ENCODE results near the gene C1QTNF5. TPM values are rescaled to one million over a fixed set of nuclear protein-coding genes. Genes with fewer than 3 reads are reported as not detected.

Gene C1QTNF5
- total RNA-seq, 4 donors from 2014 or later, result 4.0 to 16.0 (median 6.0) TPM

DNA sequence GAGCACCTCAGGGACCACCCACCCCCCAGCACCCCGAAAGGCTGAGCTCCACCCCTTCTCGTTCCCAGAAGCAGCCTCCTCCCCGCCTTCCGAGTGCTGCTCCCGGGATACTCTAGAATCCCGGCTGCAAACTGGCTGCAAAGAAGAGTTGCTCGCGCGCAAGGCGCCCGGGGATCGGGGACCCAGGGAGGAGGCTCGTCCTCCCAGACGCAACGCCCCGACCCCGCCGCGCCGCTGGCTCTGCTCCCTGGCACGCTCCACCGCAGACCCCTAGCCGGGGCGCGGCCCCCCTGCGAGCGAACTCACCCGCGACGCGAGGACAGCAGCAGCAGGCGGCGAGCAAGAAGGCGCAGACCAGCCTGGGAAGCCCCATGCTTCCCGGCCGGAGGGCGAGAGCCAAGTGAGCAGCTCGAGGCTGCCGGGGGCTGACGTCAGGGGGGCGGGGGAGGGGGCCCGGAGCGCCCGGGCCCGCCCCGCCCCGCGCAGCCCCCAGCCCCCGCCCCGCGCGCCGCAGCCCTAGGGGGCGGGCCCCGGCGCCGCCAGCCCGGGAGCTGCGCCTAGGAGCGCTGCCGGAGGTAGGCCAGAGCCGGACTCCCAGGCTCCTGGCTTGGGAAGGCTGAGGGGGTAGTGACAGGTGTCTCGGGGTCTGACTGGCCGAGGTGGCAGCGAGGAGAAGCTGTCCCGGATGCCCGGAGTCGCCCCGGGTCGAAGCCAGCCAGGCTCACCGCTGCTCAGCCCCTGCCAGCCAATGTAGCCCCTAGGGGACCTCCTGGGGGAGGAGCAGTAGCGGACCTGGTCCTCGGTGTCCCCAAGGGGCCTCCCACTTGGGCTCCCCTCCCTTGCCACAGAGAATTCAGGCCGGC lies 23.7 kb downstream of the C1QTNF5 start, which contains the start of gene MCAM:
Gene MCAM, minus strand, starts transcription at position 402 of the 863 bp plus-strand sequence. Its CDS starts 29 bp downstream, at position 373.
- Histone ChIP-seq H3K4me1 (peaks cover 38 to 40% of the 10 kb centered on the region in 2 donors), H3K36me3 (no peaks in the 10 kb centered on the region), H3K9me3 (no peaks in the 10 kb centered on the region), H3K27ac (peak within 1 kb of the TSS; percentile 81 to 85 (median 85)), H3K4me3 (peak within 1 kb of the TSS; percentile 60 to 79 (median 69)), H3K27me3 (peaks cover 0 to 10% (median 3%) of the 10 kb centered on the region in 3 donors)
- ATAC-seq (peak; percentile 4 to 11), DNase-seq (no peak)
- in situ Hi-C loops (cut with MboI; ENCODE audit: low sequenced_read_pairs in 4 of 4), result no loop called here
- intact Hi-C loops (cut with DNase I; ENCODE audit: low total_unique reads), result loop anchor here (5.0 kb wide), 1 partner anchor 170 kb away; the partner anchor contains the start of gene ABCG4
- peak in 1 of 2 donors; percentile 43 for TF ChIP-seq POLR2A (IDR thresholded peaks at IDR 0.05)
- TF ChIP-seq, protein P1, sequence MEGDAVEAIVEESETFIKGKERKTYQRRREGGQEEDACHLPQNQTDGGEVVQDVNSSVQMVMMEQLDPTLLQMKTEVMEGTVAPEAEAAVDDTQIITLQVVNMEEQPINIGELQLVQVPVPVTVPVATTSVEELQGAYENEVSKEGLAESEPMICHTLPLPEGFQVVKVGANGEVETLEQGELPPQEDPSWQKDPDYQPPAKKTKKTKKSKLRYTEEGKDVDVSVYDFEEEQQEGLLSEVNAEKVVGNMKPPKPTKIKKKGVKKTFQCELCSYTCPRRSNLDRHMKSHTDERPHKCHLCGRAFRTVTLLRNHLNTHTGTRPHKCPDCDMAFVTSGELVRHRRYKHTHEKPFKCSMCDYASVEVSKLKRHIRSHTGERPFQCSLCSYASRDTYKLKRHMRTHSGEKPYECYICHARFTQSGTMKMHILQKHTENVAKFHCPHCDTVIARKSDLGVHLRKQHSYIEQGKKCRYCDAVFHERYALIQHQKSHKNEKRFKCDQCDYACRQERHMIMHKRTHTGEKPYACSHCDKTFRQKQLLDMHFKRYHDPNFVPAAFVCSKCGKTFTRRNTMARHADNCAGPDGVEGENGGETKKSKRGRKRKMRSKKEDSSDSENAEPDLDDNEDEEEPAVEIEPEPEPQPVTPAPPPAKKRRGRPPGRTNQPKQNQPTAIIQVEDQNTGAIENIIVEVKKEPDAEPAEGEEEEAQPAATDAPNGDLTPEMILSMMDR (IDR thresholded peaks at IDR 0.05 in 4 of 5, conservative IDR thresholded peaks at IDR 0.05 in 1 of 5), result no peak

DNA sequence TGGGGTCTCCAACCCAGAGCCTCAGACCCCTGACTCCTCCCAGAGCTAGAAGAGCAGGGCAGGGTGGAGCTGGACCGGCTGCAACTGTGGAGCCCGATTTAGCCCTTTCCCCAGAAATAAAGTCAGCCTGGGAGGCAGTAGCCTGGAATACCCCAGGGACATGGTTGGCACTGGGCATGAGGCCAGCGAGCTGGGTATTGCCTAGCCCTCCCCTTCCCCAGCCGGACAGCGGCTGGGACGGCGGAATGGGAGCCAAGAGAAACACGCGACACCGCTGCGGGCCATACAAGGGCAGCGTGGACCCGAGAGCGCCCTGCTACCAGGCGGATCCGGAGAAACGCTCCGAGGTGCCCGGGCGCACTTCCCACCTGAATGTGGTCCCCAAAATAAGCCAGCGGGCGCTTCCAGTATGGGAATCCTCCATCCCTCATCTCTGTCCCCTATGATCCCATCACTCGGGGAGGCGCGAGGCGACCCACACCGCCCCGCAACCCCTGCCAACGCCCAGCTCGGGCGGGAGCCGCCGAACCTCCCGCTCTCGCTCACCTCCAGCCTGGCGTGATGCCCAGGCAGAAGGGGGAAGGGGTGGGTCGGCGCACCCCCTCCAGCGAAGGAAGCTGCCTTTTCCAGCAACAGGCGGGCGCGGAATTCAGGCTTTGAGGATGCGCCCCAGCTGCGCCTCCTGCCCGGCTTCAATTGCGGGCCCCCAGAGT lies 24.5 kb downstream of the C1QTNF5 start:
- TF ChIP-seq POLR2A (IDR thresholded peaks at IDR 0.05), result no peak
- TF ChIP-seq, protein P1 (IDR thresholded peaks at IDR 0.05 in 4 of 5, conservative IDR thresholded peaks at IDR 0.05 in 1 of 5), result no peak
- no peaks in the 10 kb centered on the region for H3K9me3 ChIP-seq
- peak overlapping the region; percentile 60 to 79 (median 69) for H3K4me3 ChIP-seq
- peak overlapping the region; percentile 80 to 85 (median 83) for H3K27ac ChIP-seq
- intact Hi-C loops (cut with DNase I; ENCODE audit: low total_unique reads), result loop anchor here (5.0 kb wide), 1 partner anchor 169 kb away; the partner anchor contains the start of gene ABCG4
- peaks cover 35 to 38% of the 10 kb centered on the region in 2 donors for H3K4me1 ChIP-seq
- in situ Hi-C loops (cut with MboI; ENCODE audit: low sequenced_read_pairs in 4 of 4), result no loop called here
- no peak for DNase-seq
- peaks cover 0 to 10% (median 3%) of the 10 kb centered on the region in 3 donors for H3K27me3 ChIP-seq
- H3K36me3 ChIP-seq, result no peaks in the 10 kb centered on the region
- peak in 1 of 2 donors; percentile 18 for ATAC-seq

DNA sequence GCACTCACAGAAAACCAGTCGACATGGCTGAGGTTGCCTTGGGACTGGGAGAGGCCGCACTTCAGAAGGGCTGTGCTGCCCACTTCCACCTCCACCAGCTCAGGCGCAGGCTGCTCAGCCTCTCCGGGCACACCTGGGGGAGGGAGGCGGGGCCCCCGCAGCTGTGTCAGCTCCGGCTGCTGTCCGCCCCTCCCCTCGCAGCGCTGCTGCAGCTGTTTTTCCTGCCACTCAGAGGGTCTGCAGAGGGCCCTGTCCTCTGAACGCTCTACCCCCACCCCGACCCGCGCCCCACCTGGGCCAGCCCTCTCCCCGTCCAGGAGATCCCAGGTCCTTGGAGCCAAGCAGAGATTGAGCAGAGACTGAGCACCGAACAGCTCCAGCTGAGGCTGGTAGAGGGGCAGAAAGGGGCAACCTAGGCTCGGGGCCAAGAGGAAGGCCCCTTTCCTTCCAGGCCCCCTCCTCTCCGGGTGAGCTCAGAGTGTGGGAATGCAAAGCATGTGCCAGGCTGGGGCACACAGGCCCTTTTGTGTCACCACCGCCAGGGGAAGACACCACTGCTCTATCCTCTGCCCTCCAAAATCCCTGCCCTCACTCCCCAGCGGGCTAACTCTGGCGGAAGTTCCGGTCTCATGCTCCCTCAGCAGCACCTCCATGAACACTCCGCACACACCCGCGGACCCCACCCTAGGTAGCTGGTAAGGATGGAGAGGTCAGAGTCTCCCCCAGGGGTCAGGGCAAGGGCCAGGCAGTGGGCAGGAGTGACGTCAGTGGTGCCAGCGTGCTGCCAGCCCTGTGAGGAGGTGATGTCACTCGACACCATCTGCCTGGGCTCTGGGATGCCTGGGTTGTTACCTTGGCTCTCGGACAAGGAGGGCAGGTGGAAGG lies 25.3 kb downstream of the C1QTNF5 start:
- peaks cover 0 to 3% (median 3%) of the 10 kb centered on the region in 3 donors for H3K27me3 ChIP-seq
- no peaks in the 10 kb centered on the region for H3K9me3 ChIP-seq
- intact Hi-C loops (cut with DNase I; ENCODE audit: low total_unique reads), result loop anchor here (5.0 kb wide), 1 partner anchor 168 kb away; the partner anchor contains the start of gene ABCG4
- H3K4me3 ChIP-seq, result peak overlapping the region; percentile 60 to 79 (median 69)
- ATAC-seq (peak in 1 of 2 donors; percentile 14), DNase-seq (no peak)
- H3K27ac ChIP-seq, result peak overlapping the region; percentile 80 to 85 (median 83)
- H3K36me3 ChIP-seq, result no peaks in the 10 kb centered on the region
- TF ChIP-seq POLR2A (IDR thresholded peaks at IDR 0.05), result no peak
- TF ChIP-seq, protein P1 (IDR thresholded peaks at IDR 0.05 in 4 of 5, conservative IDR thresholded peaks at IDR 0.05 in 1 of 5), result peak in 2 of 5 experiments; percentile 13 to 18
- H3K4me1 ChIP-seq, result peaks cover 35 to 38% of the 10 kb centered on the region in 2 donors
- in situ Hi-C loops (cut with MboI; ENCODE audit: low sequenced_read_pairs in 4 of 4), result no loop called here

DNA sequence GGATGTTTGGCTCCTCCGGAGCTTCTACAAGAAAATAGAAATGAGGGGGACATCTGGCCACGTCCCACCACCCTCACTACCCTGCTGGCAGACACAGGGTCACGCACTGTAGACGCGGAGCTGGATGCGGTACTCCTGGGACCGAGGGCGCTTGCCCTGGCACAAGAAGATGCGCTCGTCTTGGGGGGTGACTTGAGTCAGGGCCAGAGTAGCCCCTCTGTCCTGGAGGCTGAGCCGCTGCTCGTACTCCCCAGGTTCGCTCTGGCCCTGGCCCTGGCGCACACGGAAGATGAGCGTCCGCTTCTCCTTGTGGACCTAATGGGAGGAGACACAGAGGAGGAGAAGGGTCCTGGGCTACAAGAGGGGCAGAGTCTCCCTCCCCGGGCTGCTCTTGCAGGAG lies 26.0 kb downstream of the C1QTNF5 start:
- in situ Hi-C loops (cut with MboI; ENCODE audit: low sequenced_read_pairs in 4 of 4), result no loop called here
- Histone ChIP-seq H3K4me1 (peaks cover 30 to 35% of the 10 kb centered on the region in 2 donors), H3K36me3 (no peaks in the 10 kb centered on the region), H3K27me3 (peaks cover 0 to 3% (median 0%) of the 10 kb centered on the region in 3 donors), H3K9me3 (no peaks in the 10 kb centered on the region), H3K27ac (peak overlapping the region; percentile 80 to 85 (median 83)), H3K4me3 (peak overlapping the region in 3 of 4 donors; percentile 7 to 60 (median 10))
- TF ChIP-seq POLR2A (IDR thresholded peaks at IDR 0.05), result no peak
- TF ChIP-seq, protein P1 (IDR thresholded peaks at IDR 0.05 in 4 of 5, conservative IDR thresholded peaks at IDR 0.05 in 1 of 5), result no peak
- ATAC-seq (no peak), DNase-seq (no peak)
- intact Hi-C loops (cut with DNase I; ENCODE audit: low total_unique reads), result loop anchor here (5.0 kb wide), 1 partner anchor 167 kb away; the partner anchor contains the start of gene ABCG4

Data from gastrocnemius medialis (tissue), 4 donors.